NCI-H146 treated with DMSO at 0.1 percent for 48 hours (cell line): ENCODE measurements around the gene GSS.

ENCODE experiments used
- DNase-seq: peaks from one replicate; lab custom pipeline; 2025; ENCODE audit not compliant: unreplicated experiment; lab: John Stamatoyannopoulos, UW

Gene GSS

GRCh38 chr20:34955231-34956040 is at the start of gene GSS, which contains the start of gene MYH7B:
TSS of gene GSS (minus strand) at chr20:34955806. CDS start at chr20:34951852, 3,954 bp downstream.
TSS of gene MYH7B (plus strand) at chr20:34955868. CDS start at chr20:34978006, 22,138 bp downstream.
- DNase-seq: peak; percentile 95

GRCh38 chr20:35004749-35005462 is 49.3 kb upstream of the GSS start:
- no peak for DNase-seq

- DNase-seq: no peak
These were observed 48.6 kb upstream of the GSS start for GRCh38 chr20:35004051-35004725.

GRCh38 chr20:35003211-35004031 is 47.8 kb upstream of the GSS start:
- DNase-seq: no peak

- no peak for DNase-seq
These were observed 47.0 kb upstream of the GSS start for GRCh38 chr20:35002426-35003210.

- DNase-seq: no peak
These were observed 46.2 kb upstream of the GSS start for GRCh38 chr20:35001596-35002362.

GRCh38 chr20:35000922-35001595 is 45.5 kb upstream of the GSS start:
- no peak for DNase-seq

GRCh38 chr20:35000311-35000921 is 44.8 kb upstream of the GSS start:
- no peak for DNase-seq

GRCh38 chr20:34999782-35000181 is 44.2 kb upstream of the GSS start:
- DNase-seq: no peak

- DNase-seq: no peak
These were observed 43.4 kb upstream of the GSS start for GRCh38 chr20:34999021-34999451.

- DNase-seq: no peak
These were observed 42.8 kb upstream of the GSS start for GRCh38 chr20:34998331-34998950.

GRCh38 chr20:34997774-34998173 is 42.2 kb upstream of the GSS start:
- no peak for DNase-seq

- DNase-seq: no peak
These were observed 41.5 kb upstream of the GSS start for GRCh38 chr20:34997131-34997561.

- no peak for DNase-seq
These were observed 40.8 kb upstream of the GSS start for GRCh38 chr20:34996243-34997028.

GRCh38 chr20:34995696-34996095 is 40.1 kb upstream of the GSS start:
- no peak for DNase-seq

- no peak for DNase-seq
These were observed 39.6 kb upstream of the GSS start for GRCh38 chr20:34995192-34995591.
